GM23248 (cell line): ENCODE measurements around the gene TNMD.

Experiments
- EZH2 ChIP-seq: fragments of 200-600 bp; sonication (generic); IDR thresholded peaks from 2 replicates; pipeline ENCODE4 v1.6.1; 2018; ENCODE audit warnings: antibody characterized with exemption, mild to moderate bottlenecking; ENCODE audit not compliant: insufficient read depth, poor library complexity, severe bottlenecking
- EZH2phosphoT487 ChIP-seq: fragments of 200-600 bp; sonication (generic); IDR thresholded peaks from 2 replicates; pipeline ENCODE4 v1.6.1; 2018; ENCODE audit warnings: antibody characterized with exemption, moderate library complexity, mild to moderate bottlenecking, low read depth; ENCODE audit not compliant: insufficient read depth

DNA sequence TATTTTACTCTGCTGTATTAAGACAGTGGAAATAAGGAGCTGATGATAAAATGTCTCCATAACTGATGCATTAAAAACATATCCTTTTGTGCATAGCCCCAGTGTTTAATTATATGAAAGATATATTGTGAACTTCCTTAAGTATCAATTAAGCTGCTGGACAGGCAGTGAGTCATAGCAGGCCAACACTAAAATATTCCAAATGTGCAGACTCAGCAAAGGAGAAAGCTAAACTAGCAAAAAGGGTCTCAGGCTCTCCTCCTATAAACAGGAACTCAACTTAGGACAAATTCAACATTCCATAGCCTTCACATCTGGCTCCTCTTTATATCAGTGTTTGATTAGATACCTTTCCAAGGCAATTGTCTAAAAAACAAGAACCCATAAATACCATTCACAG lies 15.6 kb downstream of the TNMD start:
- TF ChIP-seq EZH2 (no peak), EZH2phosphoT487 (no peak)
